Measurements from ENCODE around the gene DAND5.
A peak's percentile ranks its signal among the peaks of the same experiment; 100 is the strongest.

GRCh38 chr19:12984683-12985048, 15.3 kb downstream of the DAND5 start:
- peak in 1 of 6 experiments; percentile 1 for TF ChIP-seq CTCF (IDR thresholded peaks at IDR 0.05)
- TF ChIP-seq POLR2A (IDR thresholded peaks at IDR 0.05) = no peak
